ENCODE measurements around the gene FYCO1.

Gene FYCO1

DNA sequence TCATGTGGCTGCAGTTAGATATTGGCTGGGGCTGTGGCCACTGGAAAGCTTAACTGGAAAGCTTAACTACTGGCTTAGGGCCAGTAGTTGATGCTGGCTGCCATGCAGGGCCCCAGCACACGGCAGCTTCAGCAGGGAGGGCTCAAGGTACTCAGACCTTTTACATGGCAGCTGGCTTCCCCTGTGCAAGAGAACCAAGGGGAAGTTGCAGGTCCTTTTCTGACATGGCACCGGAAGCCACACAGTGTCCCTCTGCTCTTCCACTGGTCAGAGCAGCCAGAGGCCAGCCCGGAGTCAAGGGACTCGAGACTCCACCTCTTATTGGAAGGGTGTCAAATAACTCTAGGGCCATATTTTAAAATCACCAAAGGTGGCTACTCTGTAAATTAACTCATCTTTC lies 84.7 kb downstream of the FYCO1 start:
- DNase-seq: no peak

DNA sequence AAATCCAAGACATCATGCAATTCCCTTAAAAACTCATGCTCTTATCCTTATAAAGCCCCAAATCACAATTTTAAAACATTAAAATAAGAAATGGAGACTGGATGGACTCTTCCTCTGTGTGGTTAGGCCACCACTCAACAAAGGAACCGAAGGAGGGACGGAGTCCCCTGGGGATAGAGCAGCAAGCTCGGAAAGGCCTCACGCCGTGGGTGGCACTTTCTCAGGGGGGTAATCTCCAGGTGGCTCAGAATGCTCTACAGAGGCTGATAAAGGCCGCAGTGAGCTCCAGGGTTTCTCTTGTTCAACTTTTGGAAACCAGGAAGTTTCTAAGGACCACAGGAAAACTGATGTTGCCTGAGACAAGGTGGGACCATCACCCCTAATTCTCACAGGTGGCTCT lies 86.1 kb downstream of the FYCO1 start:
- DNase-seq: no peak

- DNase-seq: no peak
These were observed 86.9 kb downstream of the FYCO1 start for GRCh38 chr3:45908761-45909160.

DNA sequence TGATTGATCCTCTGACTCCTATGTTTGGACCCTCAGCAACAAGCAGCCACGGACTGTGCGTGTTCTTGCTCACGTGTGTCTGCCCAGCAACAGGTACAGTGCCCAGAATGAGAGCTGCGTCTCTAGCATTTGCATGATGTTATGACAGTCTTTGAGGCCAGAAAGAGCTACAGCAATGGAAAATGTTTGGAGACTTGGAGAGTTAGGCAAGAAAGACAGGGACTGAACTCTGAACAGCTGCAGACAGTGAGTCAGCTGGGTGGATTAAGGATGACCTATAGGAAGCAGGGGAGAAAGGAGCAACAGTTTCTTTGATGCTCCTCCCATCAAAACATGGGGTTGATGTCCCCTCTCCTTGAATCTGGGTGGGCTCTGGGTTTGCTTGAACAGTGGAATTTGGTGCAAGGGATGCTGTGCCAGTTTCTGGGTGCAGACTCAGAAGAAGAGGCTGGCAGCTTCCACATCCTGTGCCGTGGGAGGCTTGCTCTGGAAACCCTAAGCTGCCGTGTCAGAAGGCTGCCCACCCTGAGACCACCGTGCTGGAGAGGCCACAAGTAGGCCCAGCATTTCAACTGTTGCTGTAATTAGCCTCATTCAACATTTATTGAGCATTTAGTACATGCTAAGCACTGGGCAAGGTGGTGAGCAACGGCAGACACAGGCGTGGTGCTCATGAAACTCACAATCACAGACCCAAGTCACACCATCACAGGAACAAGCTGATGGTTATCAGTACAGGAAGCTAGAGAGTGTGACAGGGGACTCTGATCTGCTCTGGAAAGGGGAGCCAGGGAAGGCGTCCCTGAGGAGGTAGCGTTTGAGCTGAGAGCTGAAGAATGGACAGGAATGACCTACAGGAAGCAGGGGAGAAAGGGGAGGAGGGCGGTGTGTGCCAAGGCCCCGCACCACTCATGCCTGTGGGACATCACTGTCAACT lies 87.6 kb downstream of the FYCO1 start:
- no peak for DNase-seq

DNA sequence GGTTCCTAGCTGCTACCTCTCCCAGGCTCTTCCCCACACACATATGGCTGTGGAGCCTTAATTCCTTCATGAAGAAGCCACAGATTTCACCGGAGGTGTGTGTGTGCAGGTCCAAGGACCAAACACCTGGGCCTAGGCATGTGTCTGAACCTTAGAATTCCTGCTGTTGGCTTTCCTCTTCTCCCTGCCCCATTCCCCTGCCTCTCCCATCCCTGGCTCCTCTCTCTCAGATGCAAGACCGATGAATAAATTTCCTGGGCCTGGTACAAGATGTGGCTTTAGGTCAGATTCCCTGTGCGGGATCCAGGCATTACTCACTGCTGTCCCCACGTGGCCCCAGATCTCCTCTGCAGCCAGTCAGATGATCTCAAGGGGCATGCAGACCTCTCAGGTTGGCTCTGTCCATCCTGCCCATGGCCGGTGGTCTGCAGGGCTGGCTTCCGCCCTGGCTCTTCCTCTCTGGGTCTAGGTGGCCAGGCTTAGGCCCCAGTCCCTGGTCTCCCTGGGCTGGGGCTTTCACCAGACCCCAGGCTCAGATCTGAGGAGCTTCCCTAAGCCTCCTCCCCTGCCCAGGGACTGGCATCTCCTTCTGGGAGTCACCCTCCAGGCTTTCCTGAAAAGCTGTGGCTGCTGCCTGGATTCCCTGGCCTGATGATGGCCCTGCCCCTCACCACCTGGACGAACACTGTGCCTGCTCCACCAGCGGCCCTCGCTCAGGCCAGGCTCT lies 88.8 kb downstream of the FYCO1 start:
- DNase-seq: no peak

GRCh38 chr3:45905755-45906154 lies 89.9 kb downstream of the FYCO1 start:
- DNase-seq: no peak

- DNase-seq: no peak
These were observed 90.7 kb downstream of the FYCO1 start for GRCh38 chr3:45904931-45905330.

- no peak for DNase-seq
These were observed 98.7 kb downstream of the FYCO1 start for GRCh38 chr3:45896956-45897355.

DNA sequence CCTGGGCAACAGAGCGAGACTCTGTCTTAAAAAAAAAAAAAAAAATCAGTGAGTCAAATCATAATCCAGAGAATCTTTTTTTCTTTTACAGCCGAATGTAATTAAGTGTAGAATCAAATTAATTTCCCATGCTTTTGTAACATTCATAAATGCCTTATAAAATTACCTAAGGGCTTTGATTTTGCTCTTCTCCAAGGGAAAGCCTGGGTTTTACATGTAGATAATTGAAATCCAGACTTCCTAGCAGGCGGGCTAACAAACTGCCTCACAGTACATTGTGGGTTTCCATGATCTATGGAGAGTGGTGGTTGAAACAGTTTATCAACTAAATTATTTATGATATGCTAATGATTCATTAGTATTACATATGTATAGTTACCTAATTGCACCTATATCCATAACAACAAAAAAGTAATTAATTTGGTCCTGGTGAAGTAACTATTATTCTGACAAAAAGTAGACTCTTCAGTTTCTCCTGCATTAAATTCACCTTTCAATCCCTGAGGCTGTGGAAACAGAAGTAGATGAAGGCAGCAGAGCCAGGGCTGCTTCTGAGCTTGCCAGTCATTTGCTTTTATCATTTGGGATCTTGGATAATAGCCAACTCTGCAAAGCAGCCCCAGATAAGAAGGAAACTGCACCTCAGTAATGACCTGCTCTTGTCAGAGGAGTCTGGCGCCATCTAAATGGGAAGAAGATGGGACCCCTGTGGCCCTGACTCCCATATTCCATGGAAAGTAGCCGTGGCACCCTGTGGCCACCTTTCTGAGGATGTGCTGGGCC lies 99.7 kb downstream of the FYCO1 start:
- no peak for DNase-seq

DNA sequence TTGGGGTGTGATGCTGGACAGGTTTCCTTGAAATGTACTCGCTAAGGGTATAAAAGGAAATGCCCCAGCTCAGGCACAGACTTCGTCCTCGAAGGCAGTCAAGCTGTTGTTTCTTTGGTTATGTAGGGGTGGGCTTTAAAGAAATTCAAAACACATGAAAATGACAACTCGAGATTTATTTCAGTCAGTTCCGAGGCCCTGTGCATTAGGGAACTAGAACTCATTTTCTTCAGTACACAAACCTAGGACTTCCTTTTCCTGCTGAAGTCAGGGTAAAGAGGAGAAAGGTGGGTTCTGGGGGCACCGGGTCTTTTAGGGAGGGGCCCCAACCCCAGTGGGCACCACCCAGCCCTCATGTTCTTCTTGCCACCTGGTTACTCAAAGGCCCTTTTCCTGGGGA lies 101.6 kb downstream of the FYCO1 start:
- DNase-seq: no peak

GRCh38 chr3:45892161-45892560 lies 103.5 kb downstream of the FYCO1 start:
- DNase-seq: no peak

DNA sequence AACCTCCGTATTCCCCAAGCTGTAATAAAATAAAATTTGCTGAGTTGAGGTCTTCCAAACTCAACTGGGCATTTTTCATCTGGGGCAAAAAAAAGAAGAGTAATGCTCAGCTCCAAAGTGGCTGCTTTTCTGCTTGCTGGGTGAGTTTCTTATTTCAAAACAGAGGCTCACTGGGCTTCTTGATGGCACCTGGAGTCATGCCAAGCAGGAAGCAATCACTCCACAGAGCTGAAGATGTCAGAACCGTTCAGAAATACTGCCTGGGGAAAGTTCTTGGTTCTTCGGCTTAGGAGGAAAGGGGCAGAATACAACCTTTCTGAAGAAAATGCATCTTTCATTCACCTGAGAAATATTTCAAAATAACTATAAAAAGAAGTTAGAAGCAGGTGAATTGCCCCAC lies 105.2 kb downstream of the FYCO1 start:
- no peak for DNase-seq

- no peak for DNase-seq
These were observed 106.3 kb downstream of the FYCO1 start for GRCh38 chr3:45889337-45889736.

DNA sequence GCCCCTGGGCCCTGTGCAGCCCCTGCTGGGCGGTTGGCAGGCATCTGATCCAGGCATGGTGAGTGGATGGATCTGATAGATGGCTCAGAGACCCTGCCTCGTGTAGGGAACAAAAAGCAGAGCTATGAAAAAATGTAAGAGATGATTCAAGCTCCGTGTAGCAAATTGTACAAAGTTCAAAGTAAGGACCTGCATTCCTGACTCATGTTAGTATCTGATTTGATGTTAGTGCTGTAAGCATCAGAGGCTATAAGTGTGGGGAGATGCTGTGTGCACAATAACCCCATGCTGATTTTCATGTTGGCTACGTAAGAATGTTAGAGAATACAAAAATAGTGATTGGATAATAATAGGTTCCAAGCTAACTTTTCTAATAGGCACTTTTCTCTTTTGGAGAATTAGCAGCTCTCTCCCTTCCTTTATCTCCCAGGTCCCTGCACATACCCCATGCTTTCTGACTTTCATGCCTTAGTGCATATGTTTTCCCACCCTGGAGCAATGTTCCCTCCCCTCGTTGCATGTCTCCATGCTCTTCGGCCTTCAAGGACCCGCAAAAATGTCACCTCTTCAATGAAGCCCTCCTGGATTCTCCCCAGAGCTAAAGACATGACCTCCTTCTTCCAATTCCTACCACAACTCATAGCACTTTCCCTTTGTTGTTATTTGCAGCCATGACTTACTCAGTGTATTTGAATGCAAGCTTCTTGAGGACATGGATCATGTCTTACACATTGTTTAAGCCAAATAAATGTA lies 107.7 kb downstream of the FYCO1 start:
- no peak for DNase-seq

- no peak for DNase-seq
These were observed 108.3 kb downstream of the FYCO1 start for GRCh38 chr3:45887285-45887684.

- DNase-seq: no peak
These were observed 109.5 kb downstream of the FYCO1 start, which contains the start of gene CCR9 for GRCh38 chr3:45885979-45886705. TSS of gene CCR9 (plus strand) at chr3:45886543. CDS start at chr3:45894934, 8,391 bp downstream.

DNA sequence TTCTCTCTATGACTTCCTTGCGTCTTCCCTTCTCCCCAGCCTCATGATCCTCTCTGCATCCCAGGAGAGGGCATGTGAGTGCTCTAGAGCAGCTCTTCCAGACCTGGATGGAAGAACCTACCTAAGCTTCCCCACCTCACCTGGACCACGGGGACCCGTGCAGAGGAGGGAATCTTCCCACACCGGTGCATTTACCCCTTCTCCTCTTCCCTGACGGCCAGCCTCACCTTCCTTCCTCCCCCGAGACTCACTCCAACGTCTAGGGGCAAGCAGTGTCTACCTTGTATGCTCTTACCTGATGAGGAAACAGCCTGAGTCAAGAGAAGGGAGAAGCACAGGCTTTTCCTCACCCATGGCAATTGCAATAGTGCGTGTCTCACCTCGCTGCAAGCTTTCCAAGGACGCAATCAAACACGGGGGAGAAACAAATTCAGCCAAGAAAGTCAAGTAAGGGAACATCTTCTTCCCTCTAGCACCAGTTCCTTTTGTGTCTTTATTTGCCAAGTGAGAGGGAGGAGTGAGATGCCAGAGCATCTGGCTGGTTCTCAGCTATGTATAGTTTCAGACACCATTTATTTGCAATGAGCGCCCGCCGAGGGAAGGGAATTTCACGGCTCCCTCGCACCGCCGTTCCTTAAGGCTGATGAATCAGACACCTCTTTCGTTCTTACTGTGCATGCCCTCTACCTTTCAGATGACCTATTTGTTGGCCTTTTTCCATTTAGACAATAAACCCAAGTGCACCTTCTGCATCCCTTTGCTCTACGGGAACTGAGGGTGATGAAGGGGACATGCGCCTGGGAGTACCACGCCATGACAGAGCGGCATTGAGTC lies 111.0 kb downstream of the FYCO1 start:
- DNase-seq: no peak

- DNase-seq: no peak
These were observed 114.3 kb downstream of the FYCO1 start for GRCh38 chr3:45881078-45882022.

DNA sequence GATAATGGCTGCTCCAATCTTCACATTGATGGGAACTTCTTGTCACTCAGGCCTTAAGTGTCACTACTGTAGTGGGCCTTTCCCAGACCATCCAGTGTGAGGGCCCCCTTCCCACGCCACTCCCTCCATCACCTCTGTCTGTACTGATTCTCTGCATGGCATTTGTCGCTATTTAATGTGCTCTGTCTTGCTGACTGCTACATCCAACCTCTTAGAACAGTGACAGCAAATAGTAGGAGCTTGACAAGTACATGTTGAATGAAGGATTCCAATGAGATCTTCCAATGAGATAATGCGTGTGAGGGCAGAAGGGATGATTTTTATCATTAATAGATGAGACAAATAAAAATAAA lies 114.9 kb downstream of the FYCO1 start:
- DNase-seq: no peak

DNA sequence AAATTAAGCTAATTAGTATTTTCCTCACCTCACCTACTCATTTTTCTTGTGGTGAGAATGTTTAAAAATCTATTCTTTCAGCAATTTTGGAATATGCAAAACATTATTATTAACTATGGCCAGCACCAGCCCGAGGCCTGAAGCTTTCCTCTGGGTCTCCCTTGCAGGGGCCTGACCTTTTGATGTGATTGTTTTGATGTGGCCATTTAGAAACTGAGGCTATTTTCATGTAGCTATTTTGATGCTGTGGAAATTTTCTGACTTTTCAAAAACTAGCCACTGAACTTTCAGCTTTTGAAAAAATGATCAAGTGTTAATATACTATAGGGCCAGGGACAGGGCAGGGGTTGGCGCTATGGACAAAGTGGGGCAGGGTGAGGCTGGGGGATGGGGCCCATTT lies 117.5 kb downstream of the FYCO1 start:
- DNase-seq: no peak

Measured in SIG-M5 (cell line).